ENCODE data around the gene RNF214.

RNF214 gene

DNA sequence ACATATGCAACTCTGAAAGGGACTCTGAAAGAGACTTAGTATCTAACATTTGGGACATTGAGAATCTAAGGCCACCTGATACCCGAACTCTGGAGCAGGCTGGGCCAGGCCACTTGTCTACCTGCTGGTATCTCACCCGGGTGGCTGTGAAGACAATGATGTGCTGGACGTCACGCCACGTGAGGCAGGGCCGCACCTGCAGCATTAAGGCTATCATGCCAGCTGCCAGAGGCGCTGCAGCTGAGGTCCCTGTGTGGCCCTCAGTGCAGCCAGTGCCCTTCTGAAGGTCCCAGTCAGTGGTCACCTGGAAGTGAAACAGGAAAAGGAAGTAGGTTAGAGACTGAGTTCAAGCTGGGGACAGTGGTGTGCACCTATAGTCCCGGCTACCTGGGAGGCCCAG, 13.0 kb upstream of the RNF214 start:
- H3K27ac ChIP-seq (ENCODE audit: low read depth, low read length): no peak overlapping the region
- H3K9me2 ChIP-seq (replicated peaks; ENCODE audit: control insufficient read depth, low read length): no peaks in the 10 kb centered on the region
- H3K27me3 ChIP-seq (ENCODE audit: control insufficient read depth, low read length): no peaks in the 10 kb centered on the region
- no peak overlapping the region for H3K4me3 ChIP-seq (ENCODE audit: low read length)
- H3K36me3 ChIP-seq (ENCODE audit: control insufficient read depth, low read length): peaks cover 69% of the 10 kb centered on the region
- no peaks in the 10 kb centered on the region for H3K9me3 ChIP-seq (ENCODE audit: control insufficient read depth, insufficient read depth, low read length)
- TF ChIP-seq, protein P1, sequence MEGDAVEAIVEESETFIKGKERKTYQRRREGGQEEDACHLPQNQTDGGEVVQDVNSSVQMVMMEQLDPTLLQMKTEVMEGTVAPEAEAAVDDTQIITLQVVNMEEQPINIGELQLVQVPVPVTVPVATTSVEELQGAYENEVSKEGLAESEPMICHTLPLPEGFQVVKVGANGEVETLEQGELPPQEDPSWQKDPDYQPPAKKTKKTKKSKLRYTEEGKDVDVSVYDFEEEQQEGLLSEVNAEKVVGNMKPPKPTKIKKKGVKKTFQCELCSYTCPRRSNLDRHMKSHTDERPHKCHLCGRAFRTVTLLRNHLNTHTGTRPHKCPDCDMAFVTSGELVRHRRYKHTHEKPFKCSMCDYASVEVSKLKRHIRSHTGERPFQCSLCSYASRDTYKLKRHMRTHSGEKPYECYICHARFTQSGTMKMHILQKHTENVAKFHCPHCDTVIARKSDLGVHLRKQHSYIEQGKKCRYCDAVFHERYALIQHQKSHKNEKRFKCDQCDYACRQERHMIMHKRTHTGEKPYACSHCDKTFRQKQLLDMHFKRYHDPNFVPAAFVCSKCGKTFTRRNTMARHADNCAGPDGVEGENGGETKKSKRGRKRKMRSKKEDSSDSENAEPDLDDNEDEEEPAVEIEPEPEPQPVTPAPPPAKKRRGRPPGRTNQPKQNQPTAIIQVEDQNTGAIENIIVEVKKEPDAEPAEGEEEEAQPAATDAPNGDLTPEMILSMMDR (IDR thresholded peaks at IDR 0.05; ENCODE audit: low read depth, low read length, poor library complexity, severe bottlenecking): no peak
- TF ChIP-seq EZH2phosphoT487 (IDR thresholded peaks at IDR 0.05; ENCODE audit: borderline replicate concordance, low read length): no peak
- no peaks in the 10 kb centered on the region for H3K79me2 ChIP-seq (ENCODE audit: control insufficient read depth, low read length)
- no peak overlapping the region for H3K4me2 ChIP-seq (ENCODE audit: low read length)
- no peaks in the 10 kb centered on the region for H3F3A ChIP-seq (ENCODE audit: control insufficient read depth, insufficient read depth)
- no peaks in the 10 kb centered on the region for H4K20me1 ChIP-seq (ENCODE audit: control insufficient read depth, insufficient read depth, low read depth, low read length)
- no peaks in the 10 kb centered on the region for H3K4me1 ChIP-seq (ENCODE audit: control insufficient read depth, low read length)

DNA sequence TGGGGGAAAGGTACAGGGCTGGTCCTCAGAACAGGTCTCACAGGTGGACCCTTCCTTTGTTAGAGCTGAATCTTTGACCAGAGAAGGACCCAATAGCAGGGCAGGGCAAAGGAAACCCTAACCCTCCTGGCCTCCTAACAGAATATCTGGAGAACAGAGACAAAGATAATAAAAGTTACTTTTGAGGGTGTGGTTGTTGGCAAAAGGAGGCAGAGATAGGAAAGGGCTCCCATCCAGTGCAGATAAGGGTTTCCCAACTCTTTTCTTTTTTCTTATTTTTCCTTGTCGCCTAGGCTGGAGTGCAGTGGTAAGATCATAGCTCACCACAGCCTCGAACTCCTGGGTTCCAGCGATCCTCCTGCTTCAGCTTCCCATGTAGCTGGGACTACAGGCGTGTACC, 12.5 kb upstream of the RNF214 start:
- peaks cover 66% of the 10 kb centered on the region for H3K36me3 ChIP-seq (ENCODE audit: control insufficient read depth, low read length)

DNA sequence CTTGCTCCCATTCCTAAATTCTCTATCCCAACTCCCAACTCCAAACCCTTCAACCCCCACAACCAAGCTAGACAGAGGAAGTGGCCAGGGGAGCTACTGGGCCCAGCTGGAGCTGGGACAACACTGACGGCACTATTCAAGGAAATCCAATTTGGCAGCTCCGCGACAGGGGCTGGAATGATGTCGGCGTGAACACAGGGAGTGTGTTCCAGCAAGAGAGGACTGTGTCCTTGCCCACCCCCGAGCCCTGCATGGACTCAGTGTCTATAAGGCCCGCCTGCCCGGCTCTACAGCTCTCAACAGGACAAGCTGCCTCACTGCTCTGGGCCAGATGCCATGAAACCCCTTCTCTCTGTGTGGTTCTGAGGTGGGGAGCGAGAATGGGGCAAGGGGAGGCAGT, 11.9 kb upstream of the RNF214 start:
- H3K4me1 ChIP-seq (ENCODE audit: control insufficient read depth, low read length): no peaks in the 10 kb centered on the region
- H3K4me2 ChIP-seq (ENCODE audit: low read length): no peak overlapping the region
- no peaks in the 10 kb centered on the region for H3K9me3 ChIP-seq (ENCODE audit: control insufficient read depth, insufficient read depth, low read length)
- no peaks in the 10 kb centered on the region for H3K9me2 ChIP-seq (replicated peaks; ENCODE audit: control insufficient read depth, low read length)
- H3K27ac ChIP-seq (ENCODE audit: low read depth, low read length): no peak overlapping the region
- H3K36me3 ChIP-seq (ENCODE audit: control insufficient read depth, low read length): peaks cover 70% of the 10 kb centered on the region
- TF ChIP-seq EZH2phosphoT487 (IDR thresholded peaks at IDR 0.05; ENCODE audit: borderline replicate concordance, low read length): no peak
- TF ChIP-seq, protein P1 (IDR thresholded peaks at IDR 0.05; ENCODE audit: low read depth, low read length, poor library complexity, severe bottlenecking): no peak
- no peaks in the 10 kb centered on the region for H4K20me1 ChIP-seq (ENCODE audit: control insufficient read depth, insufficient read depth, low read depth, low read length)
- no peak overlapping the region for H3K4me3 ChIP-seq (ENCODE audit: low read length)
- H3K27me3 ChIP-seq (ENCODE audit: control insufficient read depth, low read length): no peaks in the 10 kb centered on the region
- no peaks in the 10 kb centered on the region for H3K79me2 ChIP-seq (ENCODE audit: control insufficient read depth, low read length)
- H3F3A ChIP-seq (ENCODE audit: control insufficient read depth, insufficient read depth): no peaks in the 10 kb centered on the region

More for the DNA sequence above, 12.5 kb upstream of the RNF214 start:
- TF ChIP-seq, protein P1 (IDR thresholded peaks at IDR 0.05; ENCODE audit: low read depth, low read length, poor library complexity, severe bottlenecking): no peak
- TF ChIP-seq EZH2phosphoT487 (IDR thresholded peaks at IDR 0.05; ENCODE audit: borderline replicate concordance, low read length): no peak
- Histone ChIP-seq H3K9me3 (ENCODE audit: control insufficient read depth, insufficient read depth, low read length) (no peaks in the 10 kb centered on the region), H3K4me2 (ENCODE audit: low read length) (no peak overlapping the region), H3K4me1 (ENCODE audit: control insufficient read depth, low read length) (no peaks in the 10 kb centered on the region), H3F3A (ENCODE audit: control insufficient read depth, insufficient read depth) (no peaks in the 10 kb centered on the region), H3K9me2 (replicated peaks; ENCODE audit: control insufficient read depth, low read length) (no peaks in the 10 kb centered on the region), H4K20me1 (ENCODE audit: control insufficient read depth, insufficient read depth, low read depth, low read length) (no peaks in the 10 kb centered on the region), H3K4me3 (ENCODE audit: low read length) (no peak overlapping the region), H3K79me2 (ENCODE audit: control insufficient read depth, low read length) (no peaks in the 10 kb centered on the region), H3K27me3 (ENCODE audit: control insufficient read depth, low read length) (no peaks in the 10 kb centered on the region), H3K27ac (ENCODE audit: low read depth, low read length) (no peak overlapping the region)
